MM.1S (cell line): ENCODE results near the gene RAB11FIP4.
A peak's percentile ranks its signal among the peaks of the same experiment; 100 is the strongest.

Source experiments
- DNase-seq: peaks from one replicate; pipeline ENCODE4 v3.0.0-alpha.2; 2015
- H2AFZ ChIP-seq: fragments of 300-600 bp; sonication (generic); 2 replicates; pipeline ENCODE4 v1.6.0; 2016; ENCODE audit warnings: antibody characterized with exemption, low read length
- H3F3A ChIP-seq: fragments of 300-600 bp; sonication (generic); 2 replicates; pipeline ENCODE4 v1.6.1; 2016; ENCODE audit warnings: mild to moderate bottlenecking, antibody characterized with exemption, low read length, moderate library complexity, mixed read lengths; ENCODE audit not compliant: insufficient read depth
- H3K27ac ChIP-seq: fragments of 300-600 bp; sonication (generic); 2 replicates; pipeline ENCODE4 v1.5.1; 2016; ENCODE audit warnings: mild to moderate bottlenecking, low read length
- H3K27me3 ChIP-seq: fragments of 300-600 bp; sonication (generic); replicated peaks from 2 replicates; pipeline ENCODE4 v1.6.0; 2016; ENCODE audit warnings: low read length; ENCODE audit not compliant: insufficient read depth
- H3K36me3 ChIP-seq: fragments of 300-600 bp; sonication (generic); replicated peaks from 2 replicates; pipeline ENCODE4 v1.6.1; 2016; ENCODE audit warnings: mild to moderate bottlenecking, low read length, mixed read lengths; ENCODE audit not compliant: insufficient read depth
- H3K4me1 ChIP-seq: fragments of 300-600 bp; sonication (generic); 2 replicates; pipeline ENCODE4 v1.6.1; 2016; ENCODE audit warnings: low read length, mixed read lengths
- H3K4me2 ChIP-seq: fragments of 300-600 bp; sonication (generic); 2 replicates; pipeline ENCODE4 v1.6.0; 2016; ENCODE audit warnings: low read depth, low read length
- H3K4me3 ChIP-seq: fragments of 300-600 bp; sonication (generic); 2 replicates; pipeline ENCODE4 v1.5.1; 2016; ENCODE audit warnings: low read length, mixed read lengths
- H3K79me2 ChIP-seq: fragments of 300-600 bp; sonication (generic); 2 replicates; pipeline ENCODE4 v1.6.1; 2016; ENCODE audit warnings: mixed run types, low read length, mixed read lengths
- H3K9ac ChIP-seq: fragments of 300-600 bp; sonication (generic); 2 replicates; pipeline ENCODE4 v1.6.1; 2016; ENCODE audit warnings: low read length, mixed read lengths
- H3K9me2 ChIP-seq: fragments of 300-600 bp; sonication (generic); replicated peaks from 2 replicates; pipeline ENCODE4 v1.6.1; 2016; ENCODE audit warnings: mild to moderate bottlenecking, low read length, mixed read lengths; ENCODE audit not compliant: insufficient read depth
- H3K9me3 ChIP-seq: fragments of 300-600 bp; sonication (generic); replicated peaks from 2 replicates; pipeline ENCODE4 v1.6.1; 2016; ENCODE audit warnings: mild to moderate bottlenecking, low read length, mixed read lengths; ENCODE audit not compliant: insufficient read depth
- H4K20me1 ChIP-seq: fragments of 300-600 bp; sonication (generic); 2 replicates; pipeline ENCODE4 v1.6.1; 2016; ENCODE audit warnings: mild to moderate bottlenecking, low read length, moderate library complexity, mixed read lengths; ENCODE audit not compliant: insufficient read depth
- CTCF ChIP-seq: fragments of 300-600 bp; sonication (generic); IDR thresholded peaks from 2 replicates; pipeline ENCODE4 v1.5.1; 2016; ENCODE audit warnings: antibody characterized with exemption, low read length, mixed read lengths
- EZH2 ChIP-seq: fragments of 300-600 bp; sonication (generic); optimal IDR thresholded peaks from 2 replicates; pipeline ENCODE3; 2017; ENCODE audit warnings: low read depth, mild to moderate bottlenecking, antibody characterized with exemption, low read length, mixed read lengths
- EZH2phosphoT487 ChIP-seq: fragments of 300-600 bp; sonication (generic); IDR thresholded peaks from 2 replicates; pipeline ENCODE4 v1.6.1; 2018; ENCODE audit warnings: antibody characterized with exemption, low read length

Gene RAB11FIP4

GRCh38 chr17:31489295-31490018 is 98.0 kb downstream of the RAB11FIP4 start:
- Histone ChIP-seq H3K27ac (no peak overlapping the region), H3K27me3 (no peaks in the 10 kb centered on the region), H3K36me3 (no peaks in the 10 kb centered on the region), H3K4me2 (peak overlapping the region; percentile 94), H3K9me3 (no peaks in the 10 kb centered on the region), H4K20me1 (no peaks in the 10 kb centered on the region), H2AFZ (no peak overlapping the region), H3K79me2 (peaks cover 28% of the 10 kb centered on the region), H3K4me3 (peak overlapping the region; percentile 84; the same call in 1 of the 2 replicates), H3K4me1 (peaks cover 21% of the 10 kb centered on the region), H3K9ac (no peak overlapping the region), H3K9me2 (no peaks in the 10 kb centered on the region), H3F3A (peaks cover 5% of the 10 kb centered on the region; the same call in 1 of the 2 replicates)
- DNase-seq, result no peak
- TF ChIP-seq CTCF, result no peak
- no peak for TF ChIP-seq EZH2

GRCh38 chr17:31490019-31490650 is 98.7 kb downstream of the RAB11FIP4 start:
- Histone ChIP-seq H2AFZ (no peak overlapping the region), H3K4me3 (no peak overlapping the region), H3K4me2 (no peak overlapping the region), H3K27ac (no peak overlapping the region), H3K79me2 (peaks cover 33% of the 10 kb centered on the region), H3K4me1 (peaks cover 21% of the 10 kb centered on the region), H3K9ac (no peak overlapping the region), H3F3A (peaks cover 5% of the 10 kb centered on the region; the same call in 1 of the 2 replicates), H3K36me3 (no peaks in the 10 kb centered on the region), H4K20me1 (no peaks in the 10 kb centered on the region), H3K9me2 (no peaks in the 10 kb centered on the region), H3K9me3 (no peaks in the 10 kb centered on the region), H3K27me3 (no peaks in the 10 kb centered on the region)
- TF ChIP-seq CTCF (no peak), EZH2phosphoT487 (no peak), EZH2 (no peak)
- no peak for DNase-seq

GRCh38 chr17:31490671-31491375 is 99.3 kb downstream of the RAB11FIP4 start:
- no peak overlapping the region for H3K9ac ChIP-seq
- peaks cover 5% of the 10 kb centered on the region; the same call in 1 of the 2 replicates for H3F3A ChIP-seq
- no peaks in the 10 kb centered on the region for H3K9me3 ChIP-seq
- no peaks in the 10 kb centered on the region for H3K9me2 ChIP-seq
- no peaks in the 10 kb centered on the region for H3K36me3 ChIP-seq
- H3K27me3 ChIP-seq, result no peaks in the 10 kb centered on the region
- no peak overlapping the region for H2AFZ ChIP-seq
- H4K20me1 ChIP-seq, result no peaks in the 10 kb centered on the region
- no peak for DNase-seq
- H3K4me1 ChIP-seq, result peaks cover 21% of the 10 kb centered on the region
- H3K79me2 ChIP-seq, result peaks cover 33% of the 10 kb centered on the region
- peak overlapping the region; percentile 11; the same call in 1 of the 2 replicates for H3K4me2 ChIP-seq
- no peak overlapping the region; the same call in 1 of the 2 replicates for H3K27ac ChIP-seq
- TF ChIP-seq EZH2, result no peak
- no peak overlapping the region for H3K4me3 ChIP-seq
